ENCODE results near the gene FAM13C.

GRCh38 chr10:59384761-59385160 lies 22.4 kb upstream of the FAM13C start:
- no peak for TF ChIP-seq CTCF (IDR thresholded peaks at IDR 0.05)
- TF ChIP-seq POLR2A (IDR thresholded peaks at IDR 0.05), result no peak
- TF ChIP-seq POLR2AphosphoS5 (IDR thresholded peaks at IDR 0.05; ENCODE audit: insufficient read depth in 1 of 2, low read depth in 1 of 2), result no peak

All from vagina (tissue), 2 donors.